GM12801 (cell line): Measurements from ENCODE around the gene ASTN2.

Source experiments
- CTCF ChIP-seq: IDR thresholded peaks from one replicate; pipeline ENCODE4 v1.5.1; 2011; ENCODE audit warnings: control low read depth; ENCODE audit not compliant: insufficient read length; ENCODE audit errors: extremely low read depth

ASTN2 gene

DNA sequence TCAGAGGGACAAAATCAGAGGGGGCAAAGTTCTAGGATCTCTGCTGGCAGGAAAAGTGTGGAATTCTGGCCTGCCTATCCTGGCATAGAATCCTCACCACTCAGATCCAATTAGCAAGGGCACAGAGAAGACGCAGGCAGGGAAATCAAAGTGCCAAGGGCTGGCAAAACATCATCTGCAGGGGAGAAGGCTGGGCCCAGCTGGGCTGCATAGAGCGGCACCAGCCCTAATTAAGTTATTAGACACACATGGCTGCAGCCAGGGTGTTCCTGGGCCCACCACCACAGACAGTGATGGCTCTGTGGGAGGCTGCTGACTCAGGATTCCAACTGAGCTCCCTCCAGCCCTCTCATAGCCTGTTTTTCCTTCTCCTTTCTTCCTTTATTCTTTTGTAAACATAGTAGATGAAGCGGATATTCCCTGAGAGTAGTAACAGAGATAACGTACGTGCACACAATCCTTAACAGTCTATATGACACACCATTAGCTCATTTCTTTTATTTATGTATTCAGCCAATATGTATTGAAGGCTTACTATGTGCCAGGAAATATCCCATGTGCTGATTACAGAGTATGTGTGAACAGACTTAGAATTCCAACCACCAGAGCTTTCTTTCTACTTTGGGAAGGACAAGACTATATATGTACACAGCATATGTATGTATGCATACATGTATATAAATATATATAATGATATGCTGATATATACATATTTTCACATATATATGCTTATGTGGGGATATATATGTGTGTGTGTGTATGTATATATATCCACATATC, 236.1 kb downstream of the ASTN2 start:
- no peak for TF ChIP-seq CTCF

- no peak for TF ChIP-seq CTCF
These were observed 244.3 kb downstream of the ASTN2 start for GRCh38 chr9:117170567-117170966.

- no peak for TF ChIP-seq CTCF
These were observed 245.7 kb downstream of the ASTN2 start for GRCh38 chr9:117169089-117169621.

DNA sequence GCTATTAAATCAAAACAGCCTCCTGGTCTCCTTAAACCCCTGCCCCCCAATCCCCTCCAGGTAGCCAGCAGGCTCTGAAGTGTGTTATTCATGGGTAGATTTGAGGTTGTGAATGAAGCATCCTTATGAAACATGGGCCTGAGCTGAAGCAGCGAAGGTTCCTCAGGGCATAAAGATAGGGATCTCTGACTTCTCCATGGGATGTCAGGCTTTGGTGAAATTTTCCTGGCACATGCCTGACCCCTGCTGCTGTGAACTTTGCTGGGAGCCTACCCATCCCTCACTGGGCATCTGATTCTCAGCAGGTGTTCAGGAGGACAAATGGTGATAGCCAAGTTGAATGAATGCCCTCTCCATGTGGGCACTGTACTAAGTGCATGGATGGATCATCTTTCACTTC, 250.3 kb downstream of the ASTN2 start:
- TF ChIP-seq CTCF = no peak

GRCh38 chr9:117160254-117160653, 254.6 kb downstream of the ASTN2 start:
- no peak for TF ChIP-seq CTCF

- TF ChIP-seq CTCF = no peak
These were observed 257.9 kb downstream of the ASTN2 start for GRCh38 chr9:117156771-117157535.

DNA sequence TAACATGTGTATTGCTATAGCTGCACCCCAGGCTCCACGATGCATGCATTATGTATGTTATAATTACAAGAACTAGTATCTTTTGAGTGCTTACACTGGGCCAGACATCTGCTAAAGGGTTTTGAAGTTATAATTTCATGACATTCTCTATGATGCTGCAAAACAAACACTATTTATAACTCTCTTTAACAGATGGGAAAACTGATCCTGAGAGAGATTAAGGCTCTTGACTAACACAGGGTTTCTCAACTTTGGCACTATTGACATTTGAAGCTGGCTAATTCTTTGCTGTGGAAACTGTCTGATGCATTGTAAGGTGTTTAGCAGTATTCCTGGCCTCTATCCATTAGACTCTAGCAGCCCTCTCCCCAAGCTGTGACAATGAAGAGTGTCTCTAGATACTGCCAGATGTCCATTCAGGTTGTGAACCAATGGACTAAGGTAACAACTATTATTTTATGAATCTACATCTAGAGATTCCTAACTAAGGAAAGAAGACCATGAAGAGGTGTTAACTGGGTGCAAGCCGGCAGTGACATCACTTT, 258.6 kb downstream of the ASTN2 start:
- no peak for TF ChIP-seq CTCF
